Measurements from ENCODE around the gene NOL4.

- TF ChIP-seq CTCF (IDR thresholded peaks at IDR 0.05; ENCODE audit: low read depth, low read length, poor library complexity, severe bottlenecking), result no peak
- no peak for TF ChIP-seq EZH2phosphoT487 (IDR thresholded peaks at IDR 0.05; ENCODE audit: borderline replicate concordance, low read length)
These were observed 755 bp downstream of the NOL4 start for GRCh38 chr18:34223893-34224422.

Data from DOHH2 (cell line).